Measurements from ENCODE around the gene EML2. TPM values are rescaled to one million over a fixed set of nuclear protein-coding genes. Genes with fewer than 3 reads are reported as not detected.

EML2 gene
- total RNA-seq, 1 experiment from 2014 or later, result 28.9 TPM

- ChIA-PET CTCF (no interaction called here), POLR2A (ENCODE audit: unreplicated experiment) (no interaction called here)
- no peaks in the 10 kb centered on the region for H4K20me1 ChIP-seq (ENCODE audit: low read length)
- H3K27ac ChIP-seq (ENCODE audit: low read length), result no peak overlapping the region
- H3K27me3 ChIP-seq (ENCODE audit: low read length), result no peaks in the 10 kb centered on the region
- H3K9me3 ChIP-seq (ENCODE audit: low read length), result no peaks in the 10 kb centered on the region
- BruUV-seq (replicated peaks), result TSS peak; percentile 65
- intact Hi-C loops (cut with micrococcal nuclease), result no loop called here
- DNase-seq (no peak), ATAC-seq (no peak)
- TF ChIP-seq EZH2phosphoT487 (IDR thresholded peaks at IDR 0.05; ENCODE audit: borderline replicate concordance, low read length) (no peak), EZH2 (IDR thresholded peaks at IDR 0.05; ENCODE audit: low read length, unreplicated experiment) (no peak)
- TF ChIP-seq, protein P1, sequence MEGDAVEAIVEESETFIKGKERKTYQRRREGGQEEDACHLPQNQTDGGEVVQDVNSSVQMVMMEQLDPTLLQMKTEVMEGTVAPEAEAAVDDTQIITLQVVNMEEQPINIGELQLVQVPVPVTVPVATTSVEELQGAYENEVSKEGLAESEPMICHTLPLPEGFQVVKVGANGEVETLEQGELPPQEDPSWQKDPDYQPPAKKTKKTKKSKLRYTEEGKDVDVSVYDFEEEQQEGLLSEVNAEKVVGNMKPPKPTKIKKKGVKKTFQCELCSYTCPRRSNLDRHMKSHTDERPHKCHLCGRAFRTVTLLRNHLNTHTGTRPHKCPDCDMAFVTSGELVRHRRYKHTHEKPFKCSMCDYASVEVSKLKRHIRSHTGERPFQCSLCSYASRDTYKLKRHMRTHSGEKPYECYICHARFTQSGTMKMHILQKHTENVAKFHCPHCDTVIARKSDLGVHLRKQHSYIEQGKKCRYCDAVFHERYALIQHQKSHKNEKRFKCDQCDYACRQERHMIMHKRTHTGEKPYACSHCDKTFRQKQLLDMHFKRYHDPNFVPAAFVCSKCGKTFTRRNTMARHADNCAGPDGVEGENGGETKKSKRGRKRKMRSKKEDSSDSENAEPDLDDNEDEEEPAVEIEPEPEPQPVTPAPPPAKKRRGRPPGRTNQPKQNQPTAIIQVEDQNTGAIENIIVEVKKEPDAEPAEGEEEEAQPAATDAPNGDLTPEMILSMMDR (conservative IDR thresholded peaks at IDR 0.05; ENCODE audit: low read depth, low read length), result no peak
- no peaks in the 10 kb centered on the region for H3K9me2 ChIP-seq (replicated peaks; ENCODE audit: low read length)
- no peaks in the 10 kb centered on the region for H3F3A ChIP-seq (ENCODE audit: low read length, unreplicated experiment)
- peaks cover 8% of the 10 kb centered on the region for H3K4me1 ChIP-seq (ENCODE audit: insufficient read depth, low read length)
- H3K79me2 ChIP-seq (ENCODE audit: low read length), result no peaks in the 10 kb centered on the region
- H3K4me3 ChIP-seq (ENCODE audit: low read length), result no peak overlapping the region
- no peak overlapping the region for H3K9ac ChIP-seq (ENCODE audit: low read length)
- no peaks in the 10 kb centered on the region for H3K36me3 ChIP-seq (ENCODE audit: low read depth, low read length)
- H2AFZ ChIP-seq (ENCODE audit: low read length), result no peak overlapping the region
- H3K4me2 ChIP-seq (ENCODE audit: low read length), result no peak overlapping the region
These were observed 47.6 kb downstream of the EML2 start for GRCh38 chr19:45591638-45592005.

GRCh38 chr19:45591004-45591637 is 48.1 kb downstream of the EML2 start:
- no TSS peak for BruUV-seq (replicated peaks)

More at GRCh38 chr19:45591004-45591637, 48.1 kb downstream of the EML2 start:
- no peaks in the 10 kb centered on the region for H4K20me1 ChIP-seq (ENCODE audit: low read length)
- H3K36me3 ChIP-seq (ENCODE audit: low read depth, low read length), result no peaks in the 10 kb centered on the region
- H3K4me3 ChIP-seq (ENCODE audit: low read length), result no peak overlapping the region
- intact Hi-C loops (cut with micrococcal nuclease), result no loop called here
- ATAC-seq (no peak), DNase-seq (no peak)
- H3K79me2 ChIP-seq (ENCODE audit: low read length), result no peaks in the 10 kb centered on the region
- POLR2A ChIA-PET (ENCODE audit: unreplicated experiment), result interaction anchor here (0.6 kb wide), 1 partner anchor 50 kb away, joined by 3 read pairs; no protein-coding TSS in a partner anchor
- no peaks in the 10 kb centered on the region for H3K27me3 ChIP-seq (ENCODE audit: low read length)
- CTCF ChIA-PET, result interaction anchor here (0.6 kb wide), 1 partner anchor 78 kb away, joined by 3 read pairs; no protein-coding TSS in a partner anchor
- no peak overlapping the region for H3K27ac ChIP-seq (ENCODE audit: low read length)
- no peak overlapping the region for H3K4me2 ChIP-seq (ENCODE audit: low read length)
- H3F3A ChIP-seq (ENCODE audit: low read length, unreplicated experiment), result no peaks in the 10 kb centered on the region
- H2AFZ ChIP-seq (ENCODE audit: low read length), result no peak overlapping the region
- H3K9ac ChIP-seq (ENCODE audit: low read length), result no peak overlapping the region
- no peaks in the 10 kb centered on the region for H3K9me2 ChIP-seq (replicated peaks; ENCODE audit: low read length)
- no peaks in the 10 kb centered on the region for H3K9me3 ChIP-seq (ENCODE audit: low read length)
- TF ChIP-seq EZH2 (IDR thresholded peaks at IDR 0.05; ENCODE audit: low read length, unreplicated experiment), result no peak
- TF ChIP-seq, protein P1 (conservative IDR thresholded peaks at IDR 0.05; ENCODE audit: low read depth, low read length), result 0 out of 2 replicates have a peak, but pooled peaks have one; percentile 24
- H3K4me1 ChIP-seq (ENCODE audit: insufficient read depth, low read length), result peaks cover 8% of the 10 kb centered on the region
